HG03571 (cell line): ENCODE results near the gene PCNT.
A peak's percentile ranks its signal among the peaks of the same experiment; 100 is the strongest.
"Not testable (repeated sequence)": the region's sequence is repeated elsewhere in the genome, so short reads cannot be mapped to it uniquely, and the experiment has no call there.

Experiments
- ATAC-seq: cut with Tn5 transposase; IDR thresholded peaks from one replicate; pipeline ENCODE4 v1.9.1; 2021; ENCODE audit not compliant: unreplicated experiment

The PCNT gene

DNA sequence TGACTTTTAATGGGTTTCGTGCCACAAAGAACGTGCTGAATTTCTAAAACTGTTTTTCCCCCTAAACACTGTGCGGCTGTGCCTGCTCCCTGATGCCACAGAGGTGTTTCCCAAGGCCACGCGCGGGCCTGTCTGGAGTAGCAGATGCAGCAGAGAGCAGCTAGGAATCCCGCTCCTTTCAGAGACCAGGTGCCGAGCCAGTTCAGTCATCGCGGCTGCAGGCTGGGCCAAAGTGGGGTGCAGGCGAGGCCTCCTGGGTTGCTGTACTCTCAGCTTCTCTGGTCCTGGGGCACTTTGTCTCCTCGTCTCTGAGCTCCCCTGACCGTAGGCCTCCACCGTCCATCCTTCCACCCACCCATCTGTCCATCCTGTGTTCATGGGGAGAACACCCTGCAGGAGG lies 117.4 kb downstream of the PCNT start:
- ATAC-seq: no peak

DNA sequence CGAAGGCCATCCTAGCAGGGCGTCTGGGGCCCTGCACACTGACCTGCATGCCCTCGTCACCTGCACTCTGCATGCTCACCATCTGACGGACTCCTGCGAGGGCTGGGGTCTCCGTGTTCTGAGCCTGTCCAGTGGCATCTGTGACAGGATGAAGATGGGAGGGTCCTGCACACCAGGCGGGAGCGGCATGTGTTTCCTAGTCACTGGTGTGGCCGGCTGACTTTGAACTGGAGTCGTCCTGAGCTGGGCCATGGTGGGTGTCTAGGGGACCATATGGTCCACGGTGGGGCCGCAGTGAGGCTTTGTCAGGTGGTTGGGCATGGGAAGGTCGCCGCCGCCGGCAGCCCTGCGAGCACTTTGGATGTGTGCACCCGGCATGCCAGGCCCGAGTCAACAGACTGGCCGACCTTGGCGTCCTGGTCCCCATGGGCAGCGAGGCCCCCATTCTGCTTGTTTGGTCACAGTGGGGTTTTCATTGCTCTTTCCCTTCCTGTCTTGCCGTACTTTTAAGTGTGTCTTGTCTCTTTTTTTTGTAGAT lies 118.1 kb downstream of the PCNT start:
- no peak for ATAC-seq

DNA sequence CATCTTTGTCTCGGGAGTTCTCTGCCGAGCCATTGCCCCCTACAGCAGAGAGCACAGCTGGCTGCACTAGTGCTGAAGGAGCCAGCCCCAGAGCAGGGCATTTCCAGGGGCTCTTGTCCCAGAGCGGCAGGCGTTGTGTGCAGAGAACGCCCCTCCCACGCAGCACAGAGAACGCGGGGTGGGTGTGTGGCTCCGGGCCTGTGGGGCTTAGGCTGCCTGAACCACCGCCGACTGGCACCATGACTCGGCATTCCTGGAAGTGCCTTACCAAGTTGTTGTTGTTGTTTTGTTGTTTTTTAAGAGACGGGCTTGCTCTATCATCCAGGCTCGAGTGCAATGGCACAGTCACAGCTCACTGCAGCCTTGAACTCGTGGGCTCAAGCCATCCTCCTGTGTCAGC lies 119.0 kb downstream of the PCNT start:
- ATAC-seq: no peak

DNA sequence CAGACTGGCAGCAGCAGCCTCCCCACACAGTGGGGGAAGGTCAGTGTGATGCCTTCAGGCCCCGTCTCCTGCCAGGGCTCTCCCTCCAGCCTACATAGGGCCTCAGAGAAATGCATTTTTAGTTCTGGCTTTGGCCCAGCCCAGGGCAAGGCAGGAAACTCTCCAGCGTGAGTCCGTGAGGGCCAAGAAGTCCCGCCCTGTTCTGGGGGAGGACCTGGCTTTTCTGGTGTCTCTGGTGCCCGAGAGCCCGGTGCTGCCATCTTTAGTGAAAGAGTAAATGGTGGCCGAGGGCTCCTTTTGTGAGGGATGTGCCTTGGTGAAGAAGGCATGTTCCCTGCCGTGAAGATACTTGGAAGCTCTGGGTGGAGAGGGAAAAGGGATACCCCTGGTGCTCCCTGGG lies 120.0 kb downstream of the PCNT start:
- ATAC-seq: no peak

DNA sequence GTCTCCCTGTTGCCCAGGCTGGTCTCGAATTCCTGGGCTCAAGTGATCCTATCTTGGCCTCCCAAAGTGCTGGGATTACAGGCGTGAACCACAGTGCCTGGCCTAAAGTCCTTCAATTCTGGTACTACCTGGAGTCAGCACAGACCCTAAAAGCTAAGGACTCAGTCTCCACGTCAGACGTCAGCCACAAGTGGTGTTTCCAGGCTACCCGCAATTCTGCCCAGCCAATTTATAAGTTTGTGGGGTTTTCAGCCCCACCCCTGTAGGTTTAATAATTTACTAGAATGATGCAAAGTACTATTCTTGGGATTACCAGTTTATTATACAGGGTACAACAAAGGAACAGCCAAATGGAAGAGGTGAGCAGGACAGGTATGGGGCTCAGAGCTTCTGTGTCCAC lies 124.2 kb downstream of the PCNT start:
- ATAC-seq: no peak

DNA sequence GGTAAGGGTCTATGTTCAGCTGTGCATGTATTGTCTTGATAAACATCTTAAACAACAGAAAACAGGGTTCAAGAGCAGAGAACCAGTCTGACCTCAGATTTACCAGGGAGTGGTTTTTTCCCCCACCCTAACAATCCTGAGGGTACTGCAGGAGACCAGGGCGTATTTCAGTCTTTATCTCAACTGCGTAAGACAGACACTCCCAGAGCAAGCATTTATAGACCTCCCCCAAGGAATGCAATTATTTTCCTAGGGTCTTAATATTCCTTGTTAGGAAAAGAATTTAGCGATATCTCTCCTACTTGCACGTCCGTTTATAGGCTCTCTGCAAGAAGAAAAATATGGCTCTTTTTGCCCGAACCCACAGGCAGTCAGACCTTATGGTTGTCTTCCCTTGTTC lies 124.9 kb downstream of the PCNT start:
- not testable (repeated sequence) for ATAC-seq

DNA sequence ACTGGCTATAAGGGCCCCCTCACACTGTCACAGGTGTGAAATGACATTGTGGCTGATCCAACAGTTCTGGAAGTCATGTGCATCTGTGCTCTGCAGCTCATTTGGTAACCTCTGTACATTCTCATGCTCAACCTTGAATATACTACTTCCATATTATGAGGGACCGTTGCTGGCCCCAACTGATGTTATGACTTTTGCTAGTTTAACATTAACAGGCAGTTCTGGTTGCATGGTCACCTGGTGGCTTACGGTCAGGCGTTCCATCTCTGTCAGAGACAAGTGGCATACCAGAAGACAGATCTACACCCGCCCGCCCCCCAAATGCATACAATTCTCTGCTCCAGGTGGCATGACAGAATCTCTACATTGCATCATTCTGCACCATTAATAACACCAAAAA lies 128.8 kb downstream of the PCNT start:
- ATAC-seq: no peak

DNA sequence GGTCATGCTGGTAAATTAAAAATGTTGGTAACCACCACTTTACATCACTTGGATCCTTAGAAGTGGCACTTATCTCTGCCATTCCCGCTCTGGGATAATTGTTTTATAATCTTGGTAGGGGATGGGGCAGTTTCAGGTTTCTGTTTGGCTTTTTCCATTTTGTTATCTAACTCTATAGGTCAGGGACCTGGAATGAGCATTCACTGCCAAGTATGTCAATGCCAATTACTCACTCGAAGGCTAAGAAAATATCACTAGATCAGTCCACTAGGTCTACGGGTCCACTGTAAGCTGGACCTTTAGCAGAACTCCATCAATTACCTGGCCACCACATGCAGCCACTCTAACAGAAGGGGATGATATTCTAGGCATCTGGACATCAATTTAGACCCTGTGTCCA lies 130.2 kb downstream of the PCNT start:
- no peak for ATAC-seq

DNA sequence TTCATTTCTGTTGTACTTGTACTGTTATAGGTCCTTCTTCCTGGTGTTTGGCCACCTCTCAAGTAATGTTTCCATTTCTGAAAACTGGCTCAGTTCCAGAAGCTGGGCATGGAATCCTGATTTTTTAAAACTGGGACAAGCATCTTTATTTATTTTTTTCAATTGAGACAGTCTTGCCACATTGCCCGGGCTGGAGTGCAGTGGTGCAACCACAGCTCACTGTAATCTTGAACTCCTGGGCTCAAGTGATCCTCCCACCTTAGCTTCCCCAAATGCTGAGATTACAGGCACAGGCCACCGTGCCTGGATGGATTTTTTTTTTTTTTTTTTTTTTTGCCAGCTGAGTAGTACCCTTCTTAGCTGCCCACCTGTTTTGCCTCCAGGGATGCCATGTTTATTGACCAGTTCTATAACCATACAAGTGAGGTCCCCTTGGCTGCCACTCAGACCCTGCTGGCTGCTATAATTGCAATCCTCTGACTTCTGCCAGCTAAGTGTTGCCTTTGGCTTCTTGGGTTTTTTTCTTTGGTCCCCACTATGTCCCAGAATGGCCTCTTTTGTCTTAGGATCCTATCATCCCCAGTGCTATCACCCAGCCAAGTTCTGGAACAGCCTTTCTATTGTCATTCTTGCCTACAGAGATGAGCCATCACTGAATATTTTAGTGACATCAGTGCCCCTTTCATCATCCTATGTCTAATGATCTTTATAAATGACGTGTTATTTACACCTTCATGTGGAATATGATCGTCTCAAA lies 130.9 kb downstream of the PCNT start:
- ATAC-seq: no peak

DNA sequence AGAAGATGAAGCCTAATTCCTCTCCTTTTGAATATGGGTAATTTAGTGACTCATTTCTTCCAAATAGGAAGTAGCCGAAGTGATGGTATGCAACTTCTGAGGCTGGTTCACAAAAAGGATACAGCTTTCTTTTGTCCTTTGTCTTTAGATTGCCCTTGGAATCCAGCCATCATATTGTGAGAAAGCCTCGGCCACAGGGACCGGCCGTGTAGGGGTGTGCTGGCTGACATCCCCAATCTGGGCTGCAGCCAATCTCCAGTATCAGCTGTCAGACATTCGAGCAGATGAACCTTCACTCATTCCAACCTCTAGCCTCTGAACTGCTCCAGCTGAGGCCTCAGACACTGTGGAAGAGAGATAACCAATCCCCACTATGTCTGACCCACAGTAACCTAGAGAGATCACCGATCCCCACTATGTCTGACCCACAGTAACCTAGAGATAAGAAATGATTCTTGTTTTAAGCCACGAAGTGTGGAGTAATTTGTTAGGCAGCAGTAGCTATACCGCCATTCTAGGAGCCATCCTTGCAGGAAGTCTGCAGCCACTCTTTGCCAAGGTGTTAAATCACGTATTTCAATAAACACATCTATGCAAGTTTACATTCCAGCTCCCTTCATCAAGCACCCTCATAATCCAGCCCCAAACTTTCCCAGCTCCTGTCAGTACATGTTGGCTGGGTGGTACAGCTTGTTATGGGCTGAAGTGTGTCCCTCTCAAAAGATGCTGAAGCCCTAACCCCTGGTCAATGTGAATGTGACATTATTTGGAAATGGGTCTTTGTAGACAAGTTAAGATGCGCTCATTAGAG lies 131.8 kb downstream of the PCNT start:
- no peak for ATAC-seq

DNA sequence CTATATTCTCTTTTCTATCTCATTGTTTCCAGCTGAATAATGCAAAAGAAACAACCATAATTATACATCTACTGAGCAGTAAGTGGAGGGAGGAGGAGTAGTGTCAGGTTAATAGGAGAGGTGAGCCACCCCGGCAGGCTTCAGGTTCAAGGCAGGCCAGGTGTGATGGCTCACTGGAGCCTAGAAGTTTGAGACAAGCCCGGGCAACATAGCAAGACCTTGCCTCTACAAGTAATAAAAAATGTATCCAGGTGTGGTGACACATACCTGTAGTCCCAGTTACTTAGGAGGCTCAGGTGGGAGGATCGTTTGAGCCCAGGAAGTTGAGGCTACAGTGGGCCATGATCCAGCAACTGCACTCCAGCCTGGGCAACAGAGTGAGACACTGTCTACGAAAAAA lies 132.8 kb downstream of the PCNT start:
- ATAC-seq: no peak

DNA sequence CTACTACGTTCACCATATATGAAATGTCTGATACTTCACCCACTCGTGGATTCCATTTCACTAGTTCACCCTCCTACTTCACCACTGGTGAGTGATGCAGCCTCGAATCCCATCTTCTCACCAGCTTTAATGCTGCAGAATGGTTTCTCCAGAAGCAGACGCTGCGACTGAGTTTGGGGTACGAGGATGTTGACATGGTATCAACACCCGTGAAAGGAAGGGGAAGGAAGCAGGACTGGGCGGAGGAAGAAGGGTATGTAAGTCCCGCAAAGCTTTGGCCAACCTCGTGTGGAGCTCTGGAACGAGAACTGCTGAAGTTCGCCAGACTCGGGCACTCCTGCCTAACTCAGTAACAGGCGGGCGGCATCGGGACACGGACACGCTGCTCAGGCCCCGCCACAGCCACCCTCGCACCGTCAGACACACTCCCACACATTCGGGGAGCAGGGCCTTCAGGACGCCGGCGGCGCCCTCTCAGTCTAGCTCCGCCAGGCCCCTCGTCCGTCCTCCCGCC lies 133.9 kb downstream of the PCNT start:
- ATAC-seq: peak; percentile 11

DNA sequence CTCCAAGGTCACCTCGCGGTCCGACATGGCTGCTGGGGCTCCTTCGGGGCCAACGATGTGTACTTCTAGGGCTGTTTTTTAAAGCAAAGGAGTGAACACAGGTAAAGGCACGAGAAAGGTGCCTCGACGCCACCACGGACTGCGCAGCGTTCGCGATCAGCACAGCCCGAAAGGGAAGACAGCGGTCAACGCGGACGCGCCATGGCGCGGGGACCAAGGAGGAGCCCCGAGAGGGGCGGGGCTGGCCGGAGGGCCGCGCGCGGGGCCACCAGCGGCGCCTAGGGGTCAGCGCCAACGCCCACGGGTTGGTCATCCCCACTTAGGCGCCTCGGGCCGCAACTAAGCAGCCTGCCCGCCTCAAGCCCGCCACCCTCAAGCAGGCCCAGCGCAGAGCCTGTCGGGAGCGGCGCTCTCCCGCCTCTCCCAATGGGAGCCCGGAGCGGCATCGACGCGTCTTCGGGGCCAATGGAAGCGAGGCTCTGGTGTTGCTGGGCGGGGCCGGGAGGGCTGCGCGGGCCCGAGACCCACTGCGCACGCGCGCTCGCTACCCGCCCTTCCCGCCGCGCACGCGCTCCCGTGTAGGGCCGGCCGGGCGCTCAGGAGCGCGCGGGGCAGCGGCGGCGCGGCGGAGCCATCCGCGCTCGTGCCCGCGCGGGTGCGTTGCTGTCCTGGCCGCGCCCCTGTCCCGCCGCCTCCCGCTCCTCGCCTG lies 134.5 kb downstream of the PCNT start, which contains the start of gene DIP2A:
TSS of gene DIP2A (plus strand) at position 577 of the 709 bp plus-strand sequence. CDS start 241 bp downstream, outside the sequence.
- peak; percentile 81 for ATAC-seq

DNA sequence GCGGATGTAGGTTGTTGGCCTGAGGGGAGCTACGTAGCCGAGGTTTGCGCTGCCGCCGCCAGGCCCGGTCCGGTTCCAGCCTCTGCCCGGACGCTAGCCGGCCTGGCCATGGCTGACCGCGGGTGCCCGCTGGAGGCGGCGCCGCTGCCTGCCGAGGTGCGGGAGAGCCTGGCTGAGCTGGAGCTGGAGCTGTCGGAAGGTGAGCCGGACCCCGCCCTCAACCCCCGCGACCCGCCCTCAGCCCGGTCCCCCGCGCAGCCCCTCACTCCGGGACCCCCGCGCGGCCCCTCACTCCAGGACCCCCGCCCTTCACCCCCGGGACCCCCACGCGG lies 135.0 kb downstream of the PCNT start:
- ATAC-seq: no peak

DNA sequence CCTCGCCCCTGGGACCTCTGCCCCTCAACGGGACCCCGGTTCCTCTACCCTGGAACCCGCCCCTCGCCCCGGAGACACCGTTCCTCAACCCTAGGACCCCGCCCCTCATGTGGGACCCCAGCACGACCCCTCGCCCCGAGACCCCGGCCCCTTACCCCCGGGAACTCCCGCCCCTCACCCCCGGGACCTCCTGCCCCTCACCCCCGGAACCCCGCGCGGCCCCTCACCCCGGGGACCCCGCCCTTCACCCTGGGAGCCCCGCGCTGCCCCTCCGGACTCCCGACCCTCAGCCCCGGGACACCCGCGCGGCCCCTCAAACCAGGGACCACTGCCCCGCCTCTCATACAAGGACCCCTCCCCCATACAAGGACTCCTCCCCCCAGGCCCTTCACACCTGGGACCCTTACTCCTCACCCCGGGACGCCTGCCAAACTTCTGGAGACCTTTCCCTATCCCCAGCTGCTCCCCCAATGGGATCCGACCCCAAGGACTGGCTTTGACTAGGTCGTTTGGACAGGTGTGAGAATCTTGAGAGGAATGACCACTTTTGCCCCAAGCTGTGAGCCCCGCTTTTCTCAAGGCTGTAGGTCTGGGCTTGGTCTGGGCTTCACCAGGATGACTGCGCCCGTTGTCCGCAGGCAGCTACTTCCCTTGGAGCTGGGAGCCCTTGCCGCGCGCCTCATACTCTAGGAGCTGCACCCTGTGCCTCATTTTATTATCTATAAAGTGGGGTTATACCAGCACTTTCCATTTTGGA lies 135.6 kb downstream of the PCNT start:
- no peak for ATAC-seq

DNA sequence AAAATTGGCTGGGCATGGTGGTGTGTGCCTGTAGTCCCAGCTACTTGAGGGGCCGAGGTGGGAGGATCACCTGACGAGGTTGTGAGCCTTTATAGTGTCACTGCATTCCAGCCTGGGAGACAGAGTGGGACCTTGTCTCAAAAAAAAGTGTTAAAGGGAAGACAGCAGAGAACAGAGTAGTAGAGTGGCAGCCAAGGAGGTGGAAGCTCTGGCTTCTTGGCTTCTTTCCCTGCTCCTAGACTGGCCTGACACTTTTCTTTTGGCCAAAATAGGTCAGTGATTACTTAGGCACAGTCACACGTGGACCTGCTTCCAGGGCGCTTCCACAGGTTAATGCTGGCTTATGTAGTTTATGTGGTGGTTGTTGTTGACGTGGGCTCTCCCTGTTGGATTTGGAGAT lies 138.0 kb downstream of the PCNT start:
- no peak for ATAC-seq

DNA sequence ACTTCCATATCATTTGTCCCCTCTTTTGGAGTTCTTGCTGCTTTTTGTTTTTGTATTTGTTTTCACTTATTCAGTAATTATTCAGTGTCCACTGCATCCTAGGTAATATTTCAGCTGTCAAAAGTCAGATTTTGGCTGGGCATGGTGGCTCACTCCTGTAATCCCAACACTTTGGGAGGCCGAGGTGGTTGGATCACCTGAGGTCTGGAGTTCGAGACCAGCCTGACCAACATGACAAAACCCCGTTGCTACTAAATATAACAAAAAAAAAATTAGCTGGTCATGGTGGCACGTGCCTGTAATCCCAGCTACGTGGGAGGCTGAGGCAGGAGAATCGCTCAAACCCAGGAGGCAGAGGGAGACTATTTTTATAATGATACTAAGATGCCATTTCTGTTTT lies 141.2 kb downstream of the PCNT start:
- ATAC-seq: not testable (repeated sequence)

DNA sequence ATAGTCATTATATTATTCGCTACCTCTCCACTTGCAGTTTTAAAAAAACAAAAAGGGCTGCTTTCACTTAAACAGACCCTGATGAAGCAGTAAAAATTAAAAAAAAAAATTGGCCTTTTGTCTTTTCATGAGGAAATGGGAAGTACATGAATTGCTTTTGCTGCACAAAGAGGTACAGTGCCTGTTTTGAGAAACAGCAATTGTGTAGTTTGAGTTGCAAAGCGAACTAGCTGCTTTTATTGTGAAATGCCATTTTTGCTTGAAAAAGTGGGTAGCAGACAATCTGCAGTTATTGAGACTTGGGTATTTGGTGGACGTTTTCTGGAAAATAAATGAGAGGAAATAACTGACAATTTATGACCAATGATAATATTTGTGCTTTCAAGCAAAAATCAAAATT lies 141.7 kb downstream of the PCNT start:
- ATAC-seq: no peak

DNA sequence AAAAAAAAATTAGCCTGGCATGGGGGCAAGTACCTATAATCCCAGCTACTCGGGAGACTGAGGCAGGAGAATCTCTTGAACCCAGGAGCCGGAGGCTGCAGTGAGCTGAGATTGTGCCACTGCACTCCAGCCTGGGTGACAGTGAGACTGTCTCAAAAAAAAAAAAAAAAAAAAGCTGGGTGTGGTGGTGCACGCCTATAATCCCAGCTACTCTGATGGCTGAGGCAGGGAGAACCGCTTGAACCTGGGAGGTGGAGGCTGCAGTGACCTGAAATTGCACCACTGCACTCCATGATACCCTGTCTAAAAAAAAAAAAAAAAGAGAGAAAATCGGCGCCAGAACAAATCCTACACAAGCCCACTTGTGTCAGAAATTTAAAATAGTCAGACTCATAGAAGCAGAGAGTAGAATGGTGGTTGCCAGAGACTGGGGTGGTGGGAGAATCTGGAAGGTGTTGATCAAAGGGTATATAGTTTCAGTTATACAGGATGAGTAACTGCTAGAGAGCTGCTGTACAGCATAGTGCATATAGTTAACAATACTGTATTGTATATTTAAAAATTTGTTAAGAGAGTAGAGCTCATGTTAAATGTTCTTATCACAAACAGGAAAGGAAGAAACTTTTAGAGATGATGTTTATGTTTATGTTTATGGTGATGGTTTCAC lies 144.3 kb downstream of the PCNT start:
- ATAC-seq: no peak

DNA sequence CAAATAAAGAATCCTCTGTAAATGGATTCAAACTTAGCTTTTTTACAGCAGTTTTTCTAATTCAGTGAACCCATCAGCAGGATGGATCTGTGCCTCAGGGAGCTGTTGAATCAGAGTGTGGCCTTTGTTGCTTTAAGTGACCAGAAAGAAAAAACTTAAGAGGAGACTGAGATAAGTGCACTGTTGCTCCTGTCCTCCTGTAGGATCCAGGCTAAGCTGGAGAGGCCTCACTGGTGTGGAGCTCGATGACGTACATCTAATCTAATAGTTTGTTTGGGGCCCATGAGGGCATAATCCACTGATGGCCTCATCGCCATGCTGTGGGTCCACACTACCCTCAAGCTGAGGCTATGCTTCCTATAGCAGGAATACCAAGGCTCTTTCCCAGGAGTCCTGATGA lies 145.3 kb downstream of the PCNT start:
- no peak for ATAC-seq
